ENCODE data around the gene USP6NL. TPM values are rescaled to one million over a fixed set of nuclear protein-coding genes. Genes with fewer than 3 reads are reported as not detected.

Gene USP6NL
- total RNA-seq, 1 experiment from 2014 or later: 21.4 TPM

DNA sequence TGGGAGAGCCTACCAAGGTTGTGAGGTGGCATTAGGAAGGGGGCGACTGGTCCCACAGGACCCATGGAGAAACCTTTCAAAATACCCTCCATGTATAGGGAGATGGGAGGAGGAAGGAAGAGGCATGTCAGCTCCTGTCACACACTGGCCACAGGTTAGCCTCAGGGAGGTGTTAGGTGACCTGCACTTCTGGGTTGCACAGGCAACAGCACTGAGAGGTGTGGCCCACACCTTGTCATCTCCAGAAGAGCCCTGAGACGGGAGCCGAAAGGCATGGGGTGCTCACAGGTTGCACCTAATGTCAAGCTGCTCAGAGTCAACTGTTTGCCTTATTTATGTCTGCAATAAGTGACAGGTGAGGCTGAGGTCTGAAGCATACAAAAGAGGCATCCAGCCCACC, 14.6 kb upstream of the USP6NL start:
- Mint-ChIP-seq H3K27ac (no peak overlapping the region), H3K4me3 (no peak overlapping the region), H3K36me3 (no peaks in the 10 kb centered on the region; the same call in 1 of the 2 replicates), H3K9me3 (no peaks in the 10 kb centered on the region), H3K27me3 (ENCODE audit: low read depth) (no peaks in the 10 kb centered on the region; the same call in 1 of the 2 replicates), H3K4me1 (peaks cover 3% of the 10 kb centered on the region)
- DNase-seq (ENCODE audit: low spot score): no peak
- POLR2A ChIA-PET: no interaction called here
- no peak for ATAC-seq
- TF ChIP-seq NFYB (CRISPR knock-in tag; conservative IDR thresholded peaks at IDR 0.05; ENCODE audit: low read depth): no peak
- TF ChIP-seq, protein P1, sequence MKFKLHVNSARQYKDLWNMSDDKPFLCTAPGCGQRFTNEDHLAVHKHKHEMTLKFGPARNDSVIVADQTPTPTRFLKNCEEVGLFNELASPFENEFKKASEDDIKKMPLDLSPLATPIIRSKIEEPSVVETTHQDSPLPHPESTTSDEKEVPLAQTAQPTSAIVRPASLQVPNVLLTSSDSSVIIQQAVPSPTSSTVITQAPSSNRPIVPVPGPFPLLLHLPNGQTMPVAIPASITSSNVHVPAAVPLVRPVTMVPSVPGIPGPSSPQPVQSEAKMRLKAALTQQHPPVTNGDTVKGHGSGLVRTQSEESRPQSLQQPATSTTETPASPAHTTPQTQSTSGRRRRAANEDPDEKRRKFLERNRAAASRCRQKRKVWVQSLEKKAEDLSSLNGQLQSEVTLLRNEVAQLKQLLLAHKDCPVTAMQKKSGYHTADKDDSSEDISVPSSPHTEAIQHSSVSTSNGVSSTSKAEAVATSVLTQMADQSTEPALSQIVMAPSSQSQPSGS (CRISPR knock-in tag; IDR thresholded peaks at IDR 0.05; ENCODE audit: borderline replicate concordance, low read depth): no peak
- TF ChIP-seq ZNF232 (CRISPR knock-in tag; IDR thresholded peaks at IDR 0.05): no peak
- CTCF ChIA-PET: no interaction called here

DNA sequence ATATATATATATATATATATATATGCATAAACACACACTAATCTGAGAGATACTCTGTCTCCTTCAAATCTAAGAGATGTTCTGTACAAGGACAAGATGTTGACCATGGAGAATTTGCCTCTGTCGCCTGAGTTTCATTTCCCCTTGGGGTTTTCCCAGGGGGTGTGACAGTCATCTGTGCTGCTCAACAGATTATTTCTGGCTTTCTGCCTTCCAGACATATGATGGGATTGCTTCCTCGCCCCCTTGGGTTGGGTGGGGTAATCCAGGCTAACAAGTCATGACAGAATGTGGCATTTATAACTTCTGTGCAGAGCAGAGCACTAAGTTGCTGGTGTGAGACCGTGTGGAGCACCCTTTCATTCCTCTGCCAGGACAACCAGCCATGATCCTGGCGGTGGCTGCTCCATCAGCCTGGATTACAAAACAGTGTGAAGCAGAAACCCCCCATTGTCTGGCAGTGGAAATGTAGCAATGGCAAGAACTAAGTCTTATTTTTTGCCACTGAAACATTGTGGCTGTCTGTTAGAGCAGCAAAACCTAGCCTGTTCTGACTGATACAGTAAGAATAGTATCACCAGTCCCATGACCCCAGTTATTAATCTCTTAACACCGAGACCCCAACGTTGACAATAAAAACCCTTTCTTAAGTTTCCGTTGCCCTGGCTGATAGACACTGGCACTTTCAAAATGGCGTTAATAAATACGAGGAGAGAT, 13.7 kb upstream of the USP6NL start:
- ChIA-PET POLR2A (no interaction called here), CTCF (no interaction called here)
- ATAC-seq (no peak), DNase-seq (ENCODE audit: low spot score) (no peak)
- no peaks in the 10 kb centered on the region; the same call in 1 of the 2 replicates for H3K36me3 Mint-ChIP-seq
- H3K4me3 Mint-ChIP-seq: no peak overlapping the region
- H3K27me3 Mint-ChIP-seq (ENCODE audit: low read depth): no peaks in the 10 kb centered on the region; the same call in 1 of the 2 replicates
- H3K27ac Mint-ChIP-seq: no peak overlapping the region
- TF ChIP-seq GTF2I (CRISPR knock-in tag; conservative IDR thresholded peaks at IDR 0.05) (no peak), IRF2 (CRISPR knock-in tag; IDR thresholded peaks at IDR 0.05; ENCODE audit: borderline replicate concordance, low read depth) (no peak), JAZF1 (CRISPR knock-in tag; IDR thresholded peaks at IDR 0.05) (no peak), CBFB (CRISPR knock-in tag; IDR thresholded peaks at IDR 0.05; ENCODE audit: low read depth) (no peak), ZNF317 (CRISPR knock-in tag; IDR thresholded peaks at IDR 0.05; ENCODE audit: borderline replicate concordance, low read depth) (no peak), ZNF396 (CRISPR knock-in tag; IDR thresholded peaks at IDR 0.05; ENCODE audit: borderline replicate concordance) (no peak), ZNF671 (CRISPR knock-in tag; IDR thresholded peaks at IDR 0.05) (no peak)
- TF ChIP-seq, protein P2, sequence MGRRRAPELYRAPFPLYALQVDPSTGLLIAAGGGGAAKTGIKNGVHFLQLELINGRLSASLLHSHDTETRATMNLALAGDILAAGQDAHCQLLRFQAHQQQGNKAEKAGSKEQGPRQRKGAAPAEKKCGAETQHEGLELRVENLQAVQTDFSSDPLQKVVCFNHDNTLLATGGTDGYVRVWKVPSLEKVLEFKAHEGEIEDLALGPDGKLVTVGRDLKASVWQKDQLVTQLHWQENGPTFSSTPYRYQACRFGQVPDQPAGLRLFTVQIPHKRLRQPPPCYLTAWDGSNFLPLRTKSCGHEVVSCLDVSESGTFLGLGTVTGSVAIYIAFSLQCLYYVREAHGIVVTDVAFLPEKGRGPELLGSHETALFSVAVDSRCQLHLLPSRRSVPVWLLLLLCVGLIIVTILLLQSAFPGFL (CRISPR knock-in tag; IDR thresholded peaks at IDR 0.05; ENCODE audit: borderline replicate concordance): no peak
- TF ChIP-seq, protein P3, sequence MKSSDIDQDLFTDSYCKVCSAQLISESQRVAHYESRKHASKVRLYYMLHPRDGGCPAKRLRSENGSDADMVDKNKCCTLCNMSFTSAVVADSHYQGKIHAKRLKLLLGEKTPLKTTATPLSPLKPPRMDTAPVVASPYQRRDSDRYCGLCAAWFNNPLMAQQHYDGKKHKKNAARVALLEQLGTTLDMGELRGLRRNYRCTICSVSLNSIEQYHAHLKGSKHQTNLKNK (CRISPR knock-in tag; IDR thresholded peaks at IDR 0.05): no peak
- TF ChIP-seq, protein P4, sequence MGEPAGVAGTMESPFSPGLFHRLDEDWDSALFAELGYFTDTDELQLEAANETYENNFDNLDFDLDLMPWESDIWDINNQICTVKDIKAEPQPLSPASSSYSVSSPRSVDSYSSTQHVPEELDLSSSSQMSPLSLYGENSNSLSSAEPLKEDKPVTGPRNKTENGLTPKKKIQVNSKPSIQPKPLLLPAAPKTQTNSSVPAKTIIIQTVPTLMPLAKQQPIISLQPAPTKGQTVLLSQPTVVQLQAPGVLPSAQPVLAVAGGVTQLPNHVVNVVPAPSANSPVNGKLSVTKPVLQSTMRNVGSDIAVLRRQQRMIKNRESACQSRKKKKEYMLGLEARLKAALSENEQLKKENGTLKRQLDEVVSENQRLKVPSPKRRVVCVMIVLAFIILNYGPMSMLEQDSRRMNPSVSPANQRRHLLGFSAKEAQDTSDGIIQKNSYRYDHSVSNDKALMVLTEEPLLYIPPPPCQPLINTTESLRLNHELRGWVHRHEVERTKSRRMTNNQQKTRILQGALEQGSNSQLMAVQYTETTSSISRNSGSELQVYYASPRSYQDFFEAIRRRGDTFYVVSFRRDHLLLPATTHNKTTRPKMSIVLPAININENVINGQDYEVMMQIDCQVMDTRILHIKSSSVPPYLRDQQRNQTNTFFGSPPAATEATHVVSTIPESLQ (CRISPR knock-in tag; IDR thresholded peaks at IDR 0.05): no peak
- TF ChIP-seq, protein P5, sequence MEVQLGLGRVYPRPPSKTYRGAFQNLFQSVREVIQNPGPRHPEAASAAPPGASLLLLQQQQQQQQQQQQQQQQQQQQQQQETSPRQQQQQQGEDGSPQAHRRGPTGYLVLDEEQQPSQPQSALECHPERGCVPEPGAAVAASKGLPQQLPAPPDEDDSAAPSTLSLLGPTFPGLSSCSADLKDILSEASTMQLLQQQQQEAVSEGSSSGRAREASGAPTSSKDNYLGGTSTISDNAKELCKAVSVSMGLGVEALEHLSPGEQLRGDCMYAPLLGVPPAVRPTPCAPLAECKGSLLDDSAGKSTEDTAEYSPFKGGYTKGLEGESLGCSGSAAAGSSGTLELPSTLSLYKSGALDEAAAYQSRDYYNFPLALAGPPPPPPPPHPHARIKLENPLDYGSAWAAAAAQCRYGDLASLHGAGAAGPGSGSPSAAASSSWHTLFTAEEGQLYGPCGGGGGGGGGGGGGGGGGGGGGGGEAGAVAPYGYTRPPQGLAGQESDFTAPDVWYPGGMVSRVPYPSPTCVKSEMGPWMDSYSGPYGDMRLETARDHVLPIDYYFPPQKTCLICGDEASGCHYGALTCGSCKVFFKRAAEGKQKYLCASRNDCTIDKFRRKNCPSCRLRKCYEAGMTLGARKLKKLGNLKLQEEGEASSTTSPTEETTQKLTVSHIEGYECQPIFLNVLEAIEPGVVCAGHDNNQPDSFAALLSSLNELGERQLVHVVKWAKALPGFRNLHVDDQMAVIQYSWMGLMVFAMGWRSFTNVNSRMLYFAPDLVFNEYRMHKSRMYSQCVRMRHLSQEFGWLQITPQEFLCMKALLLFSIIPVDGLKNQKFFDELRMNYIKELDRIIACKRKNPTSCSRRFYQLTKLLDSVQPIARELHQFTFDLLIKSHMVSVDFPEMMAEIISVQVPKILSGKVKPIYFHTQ (CRISPR knock-in tag; IDR thresholded peaks at IDR 0.05): no peak
- TF ChIP-seq, protein P6, sequence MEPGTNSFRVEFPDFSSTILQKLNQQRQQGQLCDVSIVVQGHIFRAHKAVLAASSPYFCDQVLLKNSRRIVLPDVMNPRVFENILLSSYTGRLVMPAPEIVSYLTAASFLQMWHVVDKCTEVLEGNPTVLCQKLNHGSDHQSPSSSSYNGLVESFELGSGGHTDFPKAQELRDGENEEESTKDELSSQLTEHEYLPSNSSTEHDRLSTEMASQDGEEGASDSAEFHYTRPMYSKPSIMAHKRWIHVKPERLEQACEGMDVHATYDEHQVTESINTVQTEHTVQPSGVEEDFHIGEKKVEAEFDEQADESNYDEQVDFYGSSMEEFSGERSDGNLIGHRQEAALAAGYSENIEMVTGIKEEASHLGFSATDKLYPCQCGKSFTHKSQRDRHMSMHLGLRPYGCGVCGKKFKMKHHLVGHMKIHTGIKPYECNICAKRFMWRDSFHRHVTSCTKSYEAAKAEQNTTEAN (CRISPR knock-in tag; IDR thresholded peaks at IDR 0.05): no peak
- TF ChIP-seq, protein P7, sequence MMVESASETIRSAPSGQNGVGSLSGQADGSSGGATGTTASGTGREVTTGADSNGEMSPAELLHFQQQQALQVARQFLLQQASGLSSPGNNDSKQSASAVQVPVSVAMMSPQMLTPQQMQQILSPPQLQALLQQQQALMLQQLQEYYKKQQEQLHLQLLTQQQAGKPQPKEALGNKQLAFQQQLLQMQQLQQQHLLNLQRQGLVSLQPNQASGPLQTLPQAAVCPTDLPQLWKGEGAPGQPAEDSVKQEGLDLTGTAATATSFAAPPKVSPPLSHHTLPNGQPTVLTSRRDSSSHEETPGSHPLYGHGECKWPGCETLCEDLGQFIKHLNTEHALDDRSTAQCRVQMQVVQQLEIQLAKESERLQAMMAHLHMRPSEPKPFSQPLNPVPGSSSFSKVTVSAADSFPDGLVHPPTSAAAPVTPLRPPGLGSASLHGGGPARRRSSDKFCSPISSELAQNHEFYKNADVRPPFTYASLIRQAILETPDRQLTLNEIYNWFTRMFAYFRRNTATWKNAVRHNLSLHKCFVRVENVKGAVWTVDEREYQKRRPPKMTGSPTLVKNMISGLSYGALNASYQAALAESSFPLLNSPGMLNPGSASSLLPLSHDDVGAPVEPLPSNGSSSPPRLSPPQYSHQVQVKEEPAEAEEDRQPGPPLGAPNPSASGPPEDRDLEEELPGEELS (CRISPR knock-in tag; IDR thresholded peaks at IDR 0.05): no peak
- no peaks in the 10 kb centered on the region for H3K9me3 Mint-ChIP-seq
- peaks cover 3% of the 10 kb centered on the region for H3K4me1 Mint-ChIP-seq
